Measurements from ENCODE around the gene DUS1L. TPM values are rescaled to one million over a fixed set of nuclear protein-coding genes. Genes with fewer than 3 reads are reported as not detected.
A peak's percentile ranks its signal among the peaks of the same experiment; 100 is the strongest.

DUS1L gene
- total and polyA plus RNA-seq, 7 donors = 72.6 to 170 (median 117) TPM

- ATAC-seq = no peak
- WGBS, 3 donors = 80% methylated on average over 8 to 13 of the region's 13 CpGs
- Histone ChIP-seq H3K27me3 (ENCODE audit: insufficient read depth in 3 of 3, low read length in 2 of 3) (no peaks in the 10 kb centered on the region), H3K9me3 (no peaks in the 10 kb centered on the region), H3K36me3 (ENCODE audit: insufficient read depth in 1 of 2, low read depth in 1 of 2) (peaks cover 0 to 7% of the 10 kb centered on the region in 2 donors), H3K4me3 (no peak overlapping the region), H3K4me1 (peaks cover 37% of the 10 kb centered on the region), H3K27ac (peak overlapping the region; percentile 65)
- no peak for DNase-seq
- no peak for TF ChIP-seq CTCF (IDR thresholded peaks at IDR 0.05)
- intact Hi-C loops (cut with DNase I) = loop anchor here in 1 of 2 donors (5.0 kb wide), 1 partner anchor 40 kb away; the partner anchor contains the start of gene ASPSCR1
These were observed 47.9 kb downstream of the DUS1L start for GRCh38 chr17:82017612-82018151.

GRCh38 chr17:82016875-82017459, 48.6 kb downstream of the DUS1L start:
- intact Hi-C loops (cut with DNase I) = loop anchor here in 1 of 2 donors (5.0 kb wide), 1 partner anchor 40 kb away; the partner anchor contains the start of gene ASPSCR1
- DNase-seq (no peak), ATAC-seq (no peak)
- no peaks in the 10 kb centered on the region for H3K9me3 ChIP-seq
- WGBS, 3 donors = 85 to 88% (median 85%) methylated on average over 18 to 24 of the region's 24 CpGs
- H3K27me3 ChIP-seq (ENCODE audit: insufficient read depth in 3 of 3, low read length in 2 of 3) = no peaks in the 10 kb centered on the region
- no peak overlapping the region for H3K4me3 ChIP-seq
- H3K27ac ChIP-seq = no peak overlapping the region
- H3K36me3 ChIP-seq (ENCODE audit: insufficient read depth in 1 of 2, low read depth in 1 of 2) = peaks cover 0 to 14% of the 10 kb centered on the region in 2 donors
- TF ChIP-seq CTCF (IDR thresholded peaks at IDR 0.05) = no peak
- peaks cover 34% of the 10 kb centered on the region for H3K4me1 ChIP-seq

GRCh38 chr17:82016061-82016874, 49.3 kb downstream of the DUS1L start:
- intact Hi-C loops (cut with DNase I) = loop anchor here in 1 of 2 donors (5.0 kb wide), 1 partner anchor 39 kb away; the partner anchor contains the start of gene ASPSCR1
- no peak for DNase-seq
- no peak for TF ChIP-seq CTCF (IDR thresholded peaks at IDR 0.05)
- 85 to 86% (median 86%) methylated on average over 28 of the region's 28 CpGs for WGBS, 3 donors
- H3K4me1 ChIP-seq = peaks cover 27% of the 10 kb centered on the region
- peaks cover 0 to 21% of the 10 kb centered on the region in 2 donors for H3K36me3 ChIP-seq (ENCODE audit: insufficient read depth in 1 of 2, low read depth in 1 of 2)
- H3K27me3 ChIP-seq (ENCODE audit: insufficient read depth in 3 of 3, low read length in 2 of 3) = no peaks in the 10 kb centered on the region
- no peak overlapping the region for H3K27ac ChIP-seq
- no peaks in the 10 kb centered on the region for H3K9me3 ChIP-seq
- no peak overlapping the region for H3K4me3 ChIP-seq
- ATAC-seq = no peak

GRCh38 chr17:82015311-82015971, 50.2 kb downstream of the DUS1L start:
- no peak for TF ChIP-seq CTCF (IDR thresholded peaks at IDR 0.05)
- Histone ChIP-seq H3K4me3 (no peak overlapping the region), H3K36me3 (ENCODE audit: insufficient read depth in 1 of 2, low read depth in 1 of 2) (peaks cover 0 to 27% of the 10 kb centered on the region in 2 donors), H3K27me3 (ENCODE audit: insufficient read depth in 3 of 3, low read length in 2 of 3) (no peaks in the 10 kb centered on the region), H3K4me1 (peaks cover 25% of the 10 kb centered on the region), H3K27ac (no peak overlapping the region), H3K9me3 (no peaks in the 10 kb centered on the region)
- DNase-seq = no peak
- 80 to 82% (median 81%) methylated on average over 23 to 24 of the region's 24 CpGs for WGBS, 3 donors
- no peak for ATAC-seq
- intact Hi-C loops (cut with DNase I) = loop anchor here in 1 of 2 donors (5.0 kb wide), 1 partner anchor 38 kb away; the partner anchor contains the start of gene ASPSCR1

Data from psoas muscle (tissue), 8 donors.